B cell (primary cell): ENCODE measurements around the gene RIMBP2.

Source experiments
- EZH2 ChIP-seq: IDR thresholded peaks from 2 replicates; pipeline ENCODE4 v1.6.1; 2012; ENCODE audit warnings: borderline replicate concordance, low read depth, mild to moderate bottlenecking, moderate library complexity, low read length; ENCODE audit not compliant: insufficient read depth, poor library complexity, severe bottlenecking
- TF ChIP-seq, protein P1 (sequence below): fragments of 200-600 bp; IDR thresholded peaks from one replicate; pipeline ENCODE4 v1.8.0; 2022; ENCODE audit warnings: antibody characterized with exemption, mild to moderate bottlenecking

DNA sequence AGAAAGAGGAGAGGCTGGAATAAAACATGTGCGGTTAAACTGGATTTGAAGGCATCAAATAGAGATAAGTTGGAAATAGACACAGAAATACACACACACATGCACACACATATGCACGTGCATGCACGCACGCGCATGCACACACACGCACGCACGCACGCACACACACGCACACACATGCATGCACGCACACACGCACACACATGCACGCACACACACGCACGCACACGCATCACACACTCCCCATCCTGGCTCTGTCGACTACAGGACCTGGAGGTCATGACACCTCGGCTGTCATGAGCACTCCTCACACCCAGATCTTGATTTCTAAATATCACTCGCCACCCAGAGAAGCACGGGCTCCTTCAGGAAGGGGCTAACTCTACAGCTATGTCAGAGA is 51.8 kb downstream of the RIMBP2 start:
- TF ChIP-seq, protein P1, sequence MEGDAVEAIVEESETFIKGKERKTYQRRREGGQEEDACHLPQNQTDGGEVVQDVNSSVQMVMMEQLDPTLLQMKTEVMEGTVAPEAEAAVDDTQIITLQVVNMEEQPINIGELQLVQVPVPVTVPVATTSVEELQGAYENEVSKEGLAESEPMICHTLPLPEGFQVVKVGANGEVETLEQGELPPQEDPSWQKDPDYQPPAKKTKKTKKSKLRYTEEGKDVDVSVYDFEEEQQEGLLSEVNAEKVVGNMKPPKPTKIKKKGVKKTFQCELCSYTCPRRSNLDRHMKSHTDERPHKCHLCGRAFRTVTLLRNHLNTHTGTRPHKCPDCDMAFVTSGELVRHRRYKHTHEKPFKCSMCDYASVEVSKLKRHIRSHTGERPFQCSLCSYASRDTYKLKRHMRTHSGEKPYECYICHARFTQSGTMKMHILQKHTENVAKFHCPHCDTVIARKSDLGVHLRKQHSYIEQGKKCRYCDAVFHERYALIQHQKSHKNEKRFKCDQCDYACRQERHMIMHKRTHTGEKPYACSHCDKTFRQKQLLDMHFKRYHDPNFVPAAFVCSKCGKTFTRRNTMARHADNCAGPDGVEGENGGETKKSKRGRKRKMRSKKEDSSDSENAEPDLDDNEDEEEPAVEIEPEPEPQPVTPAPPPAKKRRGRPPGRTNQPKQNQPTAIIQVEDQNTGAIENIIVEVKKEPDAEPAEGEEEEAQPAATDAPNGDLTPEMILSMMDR: no peak
- no peak for TF ChIP-seq EZH2
